ENCODE measurements around the gene PGPEP1.

PGPEP1 gene

GRCh38 chr19:18300930-18301717 lies 39.3 kb upstream of the PGPEP1 start:
- Histone ChIP-seq H3K9ac (ENCODE audit: low read length) (no peak overlapping the region), H3K4me2 (ENCODE audit: low read length) (no peak overlapping the region), H3K36me3 (replicated peaks; ENCODE audit: low read depth, low read length) (peaks cover 2% of the 10 kb centered on the region), H2AFZ (ENCODE audit: low read depth, low read length) (no peak overlapping the region), H4K20me1 (ENCODE audit: insufficient read depth, low read length) (no peaks in the 10 kb centered on the region), H3K27me3 (ENCODE audit: low read depth, low read length) (no peaks in the 10 kb centered on the region), H3K27ac (ENCODE audit: low read length) (no peak overlapping the region), H3K9me3 (ENCODE audit: insufficient read depth, low read length) (no peaks in the 10 kb centered on the region), H3K4me3 (ENCODE audit: low read length) (no peak overlapping the region), H3K79me2 (ENCODE audit: low read length) (no peaks in the 10 kb centered on the region), H3K4me1 (ENCODE audit: low read length) (peaks cover 31% of the 10 kb centered on the region)
- TF ChIP-seq CTCF (IDR thresholded peaks at IDR 0.05; ENCODE audit: low read depth, low read length) (no peak), EZH2phosphoT487 (IDR thresholded peaks at IDR 0.05; ENCODE audit: low read depth) (no peak)

GRCh38 chr19:18301718-18302111 lies 38.7 kb upstream of the PGPEP1 start:
- H3K79me2 ChIP-seq (ENCODE audit: low read length): no peaks in the 10 kb centered on the region
- H3K4me2 ChIP-seq (ENCODE audit: low read length): no peak overlapping the region
- no peaks in the 10 kb centered on the region for H3K27me3 ChIP-seq (ENCODE audit: low read depth, low read length)
- no peak overlapping the region for H3K4me3 ChIP-seq (ENCODE audit: low read length)
- H3K36me3 ChIP-seq (replicated peaks; ENCODE audit: low read depth, low read length): peaks cover 4% of the 10 kb centered on the region
- H2AFZ ChIP-seq (ENCODE audit: low read depth, low read length): no peak overlapping the region
- no peaks in the 10 kb centered on the region for H4K20me1 ChIP-seq (ENCODE audit: insufficient read depth, low read length)
- H3K9me3 ChIP-seq (ENCODE audit: insufficient read depth, low read length): no peaks in the 10 kb centered on the region
- H3K4me1 ChIP-seq (ENCODE audit: low read length): peaks cover 37% of the 10 kb centered on the region
- H3K27ac ChIP-seq (ENCODE audit: low read length): no peak overlapping the region
- no peak overlapping the region for H3K9ac ChIP-seq (ENCODE audit: low read length)
- no peak for TF ChIP-seq EZH2phosphoT487 (IDR thresholded peaks at IDR 0.05; ENCODE audit: low read depth)
- TF ChIP-seq CTCF (IDR thresholded peaks at IDR 0.05; ENCODE audit: low read depth, low read length): no peak

GRCh38 chr19:18304208-18304457 lies 36.3 kb upstream of the PGPEP1 start:
- Histone ChIP-seq H3K4me3 (ENCODE audit: low read length) (peak overlapping the region; percentile 73), H3K9me3 (ENCODE audit: insufficient read depth, low read length) (no peaks in the 10 kb centered on the region), H3K4me2 (ENCODE audit: low read length) (peak overlapping the region; percentile 83), H3K4me1 (ENCODE audit: low read length) (peaks cover 52% of the 10 kb centered on the region), H4K20me1 (ENCODE audit: insufficient read depth, low read length) (no peaks in the 10 kb centered on the region), H3K27me3 (ENCODE audit: low read depth, low read length) (no peaks in the 10 kb centered on the region), H3K36me3 (replicated peaks; ENCODE audit: low read depth, low read length) (peaks cover 17% of the 10 kb centered on the region), H3K9ac (ENCODE audit: low read length) (peak overlapping the region; percentile 72), H2AFZ (ENCODE audit: low read depth, low read length) (no peak overlapping the region), H3K27ac (ENCODE audit: low read length) (peak overlapping the region; percentile 82), H3K79me2 (ENCODE audit: low read length) (no peaks in the 10 kb centered on the region)
- TF ChIP-seq EZH2phosphoT487 (IDR thresholded peaks at IDR 0.05; ENCODE audit: low read depth) (no peak), CTCF (IDR thresholded peaks at IDR 0.05; ENCODE audit: low read depth, low read length) (no peak)

- Histone ChIP-seq H3K36me3 (replicated peaks; ENCODE audit: low read depth, low read length) (peaks cover 17% of the 10 kb centered on the region), H3K4me1 (ENCODE audit: low read length) (peaks cover 52% of the 10 kb centered on the region), H2AFZ (ENCODE audit: low read depth, low read length) (peak overlapping the region; percentile 4; the same call in 1 of the 2 replicates), H4K20me1 (ENCODE audit: insufficient read depth, low read length) (no peaks in the 10 kb centered on the region), H3K9ac (ENCODE audit: low read length) (peak overlapping the region; percentile 72), H3K4me2 (ENCODE audit: low read length) (peak overlapping the region; percentile 83), H3K27me3 (ENCODE audit: low read depth, low read length) (no peaks in the 10 kb centered on the region), H3K9me3 (ENCODE audit: insufficient read depth, low read length) (no peaks in the 10 kb centered on the region), H3K27ac (ENCODE audit: low read length) (peak overlapping the region; percentile 82), H3K4me3 (ENCODE audit: low read length) (peak overlapping the region; percentile 73), H3K79me2 (ENCODE audit: low read length) (no peaks in the 10 kb centered on the region)
- no peak for TF ChIP-seq CTCF (IDR thresholded peaks at IDR 0.05; ENCODE audit: low read depth, low read length)
- TF ChIP-seq EZH2phosphoT487 (IDR thresholded peaks at IDR 0.05; ENCODE audit: low read depth): no peak
These were observed 35.7 kb upstream of the PGPEP1 start for GRCh38 chr19:18304458-18305310.
